Measurements from ENCODE around the gene FHIP2A. TPM values are rescaled to one million over a fixed set of nuclear protein-coding genes. Genes with fewer than 3 reads are reported as not detected.
"Not testable (repeated sequence)": the region's sequence is repeated elsewhere in the genome, so short reads cannot be mapped to it uniquely, and the experiment has no call there.

The FHIP2A gene, protein sequence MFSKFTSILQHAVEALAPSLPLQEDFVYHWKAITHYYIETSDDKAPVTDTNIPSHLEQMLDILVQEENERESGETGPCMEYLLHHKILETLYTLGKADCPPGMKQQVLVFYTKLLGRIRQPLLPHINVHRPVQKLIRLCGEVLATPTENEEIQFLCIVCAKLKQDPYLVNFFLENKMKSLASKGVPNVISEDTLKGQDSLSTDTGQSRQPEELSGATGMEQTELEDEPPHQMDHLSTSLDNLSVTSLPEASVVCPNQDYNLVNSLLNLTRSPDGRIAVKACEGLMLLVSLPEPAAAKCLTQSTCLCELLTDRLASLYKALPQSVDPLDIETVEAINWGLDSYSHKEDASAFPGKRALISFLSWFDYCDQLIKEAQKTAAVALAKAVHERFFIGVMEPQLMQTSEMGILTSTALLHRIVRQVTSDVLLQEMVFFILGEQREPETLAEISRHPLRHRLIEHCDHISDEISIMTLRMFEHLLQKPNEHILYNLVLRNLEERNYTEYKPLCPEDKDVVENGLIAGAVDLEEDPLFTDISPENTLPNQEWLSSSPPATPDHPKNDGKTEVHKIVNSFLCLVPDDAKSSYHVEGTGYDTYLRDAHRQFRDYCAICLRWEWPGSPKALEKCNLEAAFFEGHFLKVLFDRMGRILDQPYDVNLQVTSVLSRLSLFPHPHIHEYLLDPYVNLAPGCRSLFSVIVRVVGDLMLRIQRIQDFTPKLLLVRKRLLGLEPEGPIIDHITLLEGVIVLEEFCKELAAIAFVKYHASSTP
- total RNA-seq (10 to 100 TPM; 19.1 to 36.6 (median 27.7) TPM), polyA plus RNA-seq (1 to 10 TPM; 4.8 to 8.7 TPM)
- long read RNA-seq, donor 1, full-length matches to known transcripts, result 12 of 71 reads
- long read RNA-seq, donor 1, partial matches to known transcripts, result 12 of 71 reads
- long read RNA-seq, donor 1, other reads (novel, unspliced or antisense), result 47 of 71 reads
- long read RNA-seq, donor 2, full-length matches to known transcripts, result 16 of 57 reads
- long read RNA-seq, donor 2, partial matches to known transcripts, result 6 of 57 reads
- long read RNA-seq, donor 2, other reads (novel, unspliced or antisense), result 35 of 57 reads
- long read RNA-seq, donor 3, full-length matches to known transcripts, result 23 of 93 reads
- long read RNA-seq, donor 3, partial matches to known transcripts, result 18 of 93 reads
- long read RNA-seq, donor 3, other reads (novel, unspliced or antisense), result 52 of 93 reads

DNA sequence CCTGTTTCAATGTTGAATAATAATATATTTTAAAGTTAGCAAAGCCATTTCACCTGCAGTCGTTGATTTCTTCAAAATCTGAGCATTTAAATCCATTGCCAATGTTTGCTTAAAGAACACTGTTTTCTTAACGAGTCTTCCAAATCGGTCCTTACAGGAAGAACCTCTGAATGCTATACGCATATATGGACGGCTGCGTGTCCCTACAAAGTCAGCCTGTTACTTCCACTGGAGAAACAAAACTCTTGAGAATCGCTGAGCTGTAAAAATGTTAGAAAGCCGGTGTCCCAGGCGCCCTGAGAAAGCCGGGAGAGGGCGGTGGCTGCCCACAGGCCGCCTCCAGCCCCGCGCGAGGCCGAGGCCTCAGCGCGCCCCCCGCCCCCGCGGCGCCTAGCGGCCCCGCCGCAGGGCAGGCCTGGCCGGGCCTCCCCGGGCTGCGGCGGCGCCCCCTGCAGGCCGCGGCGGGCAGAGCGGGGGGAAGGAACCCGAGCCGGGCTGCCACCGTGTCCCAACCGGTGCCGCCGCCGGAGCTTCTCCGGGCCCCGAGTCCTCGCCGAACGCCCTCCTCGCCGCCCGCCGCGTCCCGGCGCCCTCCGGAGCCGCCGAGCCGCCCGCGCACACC lies at the start of gene FHIP2A:
TSS of gene FHIP2A (plus strand) at position 488 of the 622 bp plus-strand sequence. CDS start 299 bp downstream, outside the sequence.
- peak; percentile 78 to 97 (median 88) for ATAC-seq
- Histone ChIP-seq H3K4me1 (peaks cover 4 to 44% (median 39%) of the 10 kb centered on the region in 9 donors), H3K9me3 (no peaks in the 10 kb centered on the region), H3K27me3 (no peaks in the 10 kb centered on the region), H3K36me3 (no peaks in the 10 kb centered on the region), H3K27ac (peak within 1 kb of the TSS; percentile 95 to 99 (median 97)), H3K4me3 (peak within 1 kb of the TSS; percentile 66 to 98 (median 86))
- peak; percentile 78 to 86 for DNase-seq
- 2 to 6% methylated on average over 25 to 59 of the region's 59 CpGs for WGBS, 2 donors
- TF ChIP-seq, protein P1, sequence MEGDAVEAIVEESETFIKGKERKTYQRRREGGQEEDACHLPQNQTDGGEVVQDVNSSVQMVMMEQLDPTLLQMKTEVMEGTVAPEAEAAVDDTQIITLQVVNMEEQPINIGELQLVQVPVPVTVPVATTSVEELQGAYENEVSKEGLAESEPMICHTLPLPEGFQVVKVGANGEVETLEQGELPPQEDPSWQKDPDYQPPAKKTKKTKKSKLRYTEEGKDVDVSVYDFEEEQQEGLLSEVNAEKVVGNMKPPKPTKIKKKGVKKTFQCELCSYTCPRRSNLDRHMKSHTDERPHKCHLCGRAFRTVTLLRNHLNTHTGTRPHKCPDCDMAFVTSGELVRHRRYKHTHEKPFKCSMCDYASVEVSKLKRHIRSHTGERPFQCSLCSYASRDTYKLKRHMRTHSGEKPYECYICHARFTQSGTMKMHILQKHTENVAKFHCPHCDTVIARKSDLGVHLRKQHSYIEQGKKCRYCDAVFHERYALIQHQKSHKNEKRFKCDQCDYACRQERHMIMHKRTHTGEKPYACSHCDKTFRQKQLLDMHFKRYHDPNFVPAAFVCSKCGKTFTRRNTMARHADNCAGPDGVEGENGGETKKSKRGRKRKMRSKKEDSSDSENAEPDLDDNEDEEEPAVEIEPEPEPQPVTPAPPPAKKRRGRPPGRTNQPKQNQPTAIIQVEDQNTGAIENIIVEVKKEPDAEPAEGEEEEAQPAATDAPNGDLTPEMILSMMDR (IDR thresholded peaks at IDR 0.05), result peak; percentile 37 to 85 (median 66)
- intact Hi-C loops (cut with DNase I), result loop anchor here in 4 of 10 donors (10.0 kb wide), 2 partner anchors 347 to 517 kb away; no protein-coding TSS in a partner anchor

DNA sequence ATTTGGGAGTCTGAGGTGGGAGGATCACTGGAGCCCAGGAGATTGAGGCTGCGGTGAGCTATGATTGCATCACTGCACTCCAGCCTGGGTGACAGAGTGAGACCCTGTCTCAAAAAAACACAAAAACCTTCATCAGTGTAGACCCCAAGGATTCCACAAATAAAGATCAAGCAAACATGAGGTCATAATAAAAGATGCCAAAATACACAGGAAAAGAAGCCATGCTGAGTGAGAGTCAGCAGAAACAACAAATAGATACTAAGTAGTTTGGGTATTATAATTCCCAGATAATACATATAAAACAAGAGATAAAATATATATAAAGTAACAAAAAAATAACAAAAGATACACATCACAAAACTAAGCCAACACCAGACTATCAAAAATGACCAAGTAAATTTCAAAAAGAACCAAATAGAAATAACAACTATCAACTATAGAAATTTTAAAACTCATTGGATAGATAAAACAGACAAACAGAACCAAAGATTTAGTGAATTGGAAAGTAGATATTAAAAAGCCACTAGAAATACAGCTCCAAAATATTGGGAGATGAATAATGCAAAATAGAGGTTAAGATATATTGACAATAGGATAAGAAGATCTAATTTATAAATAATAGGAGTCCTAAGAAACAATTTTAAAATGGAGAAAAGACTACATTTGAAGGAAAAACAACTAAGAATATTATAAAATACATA lies 48.9 kb upstream of the FHIP2A start:
- no peaks in the 10 kb centered on the region for H3K9me3 ChIP-seq
- H3K36me3 ChIP-seq, result no peaks in the 10 kb centered on the region
- H3K4me3 ChIP-seq, result no peak overlapping the region
- 86 to 88% methylated on average over 1 of the region's 1 CpG for WGBS, 2 donors
- H3K27me3 ChIP-seq, result peaks cover 0 to 12% (median 0%) of the 10 kb centered on the region in 7 donors
- peaks cover 0 to 7% (median 4%) of the 10 kb centered on the region in 9 donors for H3K4me1 ChIP-seq
- DNase-seq, result no peak
- H3K27ac ChIP-seq, result no peak overlapping the region
- TF ChIP-seq, protein P1 (IDR thresholded peaks at IDR 0.05), result no peak
- no peak for ATAC-seq
- intact Hi-C loops (cut with DNase I), result loop anchor here in 1 of 10 donors (5.0 kb wide), 1 partner anchor 75 kb away; no protein-coding TSS in a partner anchor

DNA sequence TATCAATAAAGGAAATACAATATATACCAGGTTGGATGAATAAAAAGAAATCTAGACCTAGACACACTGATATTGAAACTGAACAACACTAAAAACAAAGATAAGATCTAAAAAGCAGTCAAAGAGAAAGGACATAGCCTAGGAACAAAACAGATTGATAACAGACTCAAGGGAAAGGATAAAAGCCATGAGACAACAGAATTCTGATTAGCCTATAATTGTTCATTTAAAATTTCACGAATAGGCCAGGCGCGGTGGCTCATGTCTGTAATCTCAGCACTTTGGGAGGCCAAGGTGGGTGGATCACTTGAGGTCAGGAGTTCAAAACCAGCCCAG lies 48.4 kb upstream of the FHIP2A start:
- intact Hi-C loops (cut with DNase I), result loop anchor here in 1 of 10 donors (5.0 kb wide), 1 partner anchor 76 kb away; no protein-coding TSS in a partner anchor

DNA sequence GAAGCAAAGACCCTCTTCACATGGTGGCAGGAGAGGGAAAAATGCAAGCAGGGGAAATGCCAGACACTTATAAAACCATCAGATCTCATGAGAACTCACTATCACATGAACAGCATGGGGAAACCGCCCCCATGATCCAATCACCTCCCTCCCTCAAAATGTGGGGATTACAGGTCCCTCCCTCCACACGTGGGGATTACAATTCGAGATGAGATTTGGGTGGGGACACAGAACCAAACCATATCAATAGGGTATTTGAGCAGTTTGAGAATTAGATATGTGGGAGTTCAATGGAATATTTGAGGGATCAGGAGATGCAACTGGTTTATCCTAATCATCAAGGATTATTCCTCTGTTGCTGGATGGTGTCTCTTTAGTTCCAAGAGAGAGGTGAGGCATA lies 46.5 kb upstream of the FHIP2A start:
- not testable (repeated sequence) for H3K4me3 ChIP-seq, ATAC-seq, H3K27me3 ChIP-seq, H3K27ac ChIP-seq, DNase-seq, H3K36me3 ChIP-seq, H3K9me3 ChIP-seq
- WGBS, 2 donors, result 90 to 95% methylated on average over 3 of the region's 3 CpGs
- intact Hi-C loops (cut with DNase I), result loop anchor here in 2 of 10 donors (5.0 kb wide), 2 partner anchors 63 to 223 kb away; no protein-coding TSS in a partner anchor
- peaks cover 0 to 19% (median 5%) of the 10 kb centered on the region in 9 donors for H3K4me1 ChIP-seq

More for the DNA sequence above, 48.4 kb upstream of the FHIP2A start:
- H3K9me3 ChIP-seq, result no peaks in the 10 kb centered on the region
- TF ChIP-seq, protein P1 (IDR thresholded peaks at IDR 0.05), result no peak
- H3K4me1 ChIP-seq, result peaks cover 0 to 10% (median 4%) of the 10 kb centered on the region in 9 donors
- peaks cover 0 to 9% (median 0%) of the 10 kb centered on the region in 7 donors for H3K27me3 ChIP-seq
- no peaks in the 10 kb centered on the region for H3K36me3 ChIP-seq
- 65 to 67% methylated on average over 3 of the region's 3 CpGs for WGBS, 2 donors
- no peak overlapping the region for H3K4me3 ChIP-seq
- no peak for DNase-seq
- no peak overlapping the region for H3K27ac ChIP-seq
- no peak for ATAC-seq
